ENCODE results near the gene MRPS2. TPM values are rescaled to one million over a fixed set of nuclear protein-coding genes. Genes with fewer than 3 reads are reported as not detected.

Gene MRPS2
- total RNA-seq, 1 experiment from 2014 or later: 81.0 TPM

DNA sequence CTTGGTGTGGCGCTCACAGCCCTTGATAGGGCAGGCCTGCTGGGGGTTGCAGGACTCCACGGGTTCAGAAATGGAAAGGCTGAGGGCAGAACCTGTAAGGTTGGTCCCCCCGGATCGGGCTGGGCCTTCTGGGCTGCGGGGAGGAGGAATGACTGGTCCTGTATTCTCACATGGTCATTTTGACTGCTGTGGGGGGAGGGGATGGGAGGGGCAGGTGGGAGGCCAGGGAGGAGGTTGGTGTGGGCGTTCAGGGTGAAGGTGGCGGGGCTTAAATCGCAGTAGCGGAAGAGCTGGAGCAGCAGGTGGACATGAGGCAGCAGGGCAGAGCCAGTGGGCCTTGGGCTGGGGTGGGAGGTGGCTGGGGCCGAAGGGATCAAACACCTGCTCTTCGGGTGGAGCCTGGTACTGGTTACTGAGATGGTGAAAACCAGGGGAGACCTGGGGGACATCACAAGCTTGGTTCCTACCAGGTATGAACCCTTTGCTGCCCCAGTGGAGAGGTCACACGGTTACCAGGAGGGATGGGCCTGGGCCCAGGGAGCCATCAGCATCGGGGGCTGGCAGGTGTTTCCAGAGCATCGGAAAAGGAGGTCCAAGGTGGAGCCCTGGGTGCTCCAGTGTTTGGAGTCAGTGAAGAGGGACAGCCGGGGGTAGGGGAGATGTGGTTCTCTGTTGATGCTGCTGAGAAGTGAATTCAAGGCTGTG, 1.8 kb downstream of the MRPS2 start:
- H2BK20ac ChIP-seq (ENCODE audit: low read depth, low read length, poor library complexity, severe bottlenecking): no peak overlapping the region

More for the DNA sequence above, 1.8 kb downstream of the MRPS2 start:
- Histone ChIP-seq H3K79me2 (ENCODE audit: insufficient read depth, low read length) (no peaks in the 10 kb centered on the region), H4K8ac (replicated peaks; ENCODE audit: insufficient read length, low read depth, low read length) (no peak overlapping the region), H2AK5ac (ENCODE audit: insufficient read length, low read length) (no peak overlapping the region), H3K27ac (ENCODE audit: insufficient read length, low read depth, low read length) (no peak overlapping the region), H3K4me1 (ENCODE audit: insufficient read depth, low read length) (no peaks in the 10 kb centered on the region; the same call in 1 of the 2 replicates), H3K4me2 (ENCODE audit: insufficient read depth, insufficient read length, low read length) (peak overlapping the region; percentile 72), H3K27me3 (ENCODE audit: insufficient read depth, low read length) (no peaks in the 10 kb centered on the region), H3K9ac (ENCODE audit: extremely low read depth, insufficient read length, low read length) (no peak overlapping the region), H2BK5ac (ENCODE audit: insufficient read length, low read length) (no peak overlapping the region), H3K4ac (ENCODE audit: low read depth, low read length) (no peak overlapping the region), H3K23ac (ENCODE audit: insufficient read length, low read depth, low read length) (no peak overlapping the region), H4K5ac (ENCODE audit: insufficient read length, low read depth, low read length) (no peak overlapping the region), H3K23me2 (ENCODE audit: insufficient read length, low read depth, low read length, poor library complexity, severe bottlenecking) (peaks cover 16% of the 10 kb centered on the region), H3K79me1 (ENCODE audit: insufficient read depth, low read depth, low read length, poor library complexity, severe bottlenecking) (no peaks in the 10 kb centered on the region), H4K91ac (ENCODE audit: insufficient read length, low read depth, low read length) (no peak overlapping the region), H2BK12ac (ENCODE audit: insufficient read length, low read depth, low read length) (no peak overlapping the region), H3K14ac (ENCODE audit: insufficient read depth, low read length) (no peak overlapping the region), H2BK120ac (ENCODE audit: low read depth, low read length, poor library complexity, severe bottlenecking) (no peak overlapping the region), H2BK15ac (ENCODE audit: low read depth, low read length) (no peak overlapping the region), H3K56ac (ENCODE audit: insufficient read length, low read depth, low read length) (no peak overlapping the region), H2AFZ (ENCODE audit: low read length) (no peak overlapping the region), H3K18ac (ENCODE audit: insufficient read length, low read depth, low read length) (no peak overlapping the region), H4K20me1 (ENCODE audit: control insufficient read depth, insufficient read depth, insufficient read length) (no peaks in the 10 kb centered on the region), H3T11ph (ENCODE audit: low read length) (no peak overlapping the region), H3K9me3 (ENCODE audit: control insufficient read depth, low read depth, low read length) (no peaks in the 10 kb centered on the region)
- H3K36me3 Mint-ChIP-seq (ENCODE audit: insufficient read depth in 1 of 3, low read depth in 3 of 3): peaks cover 18 to 39% (median 38%) of the 10 kb centered on the region in 3 experiments; a peak in 6 of 7 replicates
- TF ChIP-seq, protein P1, sequence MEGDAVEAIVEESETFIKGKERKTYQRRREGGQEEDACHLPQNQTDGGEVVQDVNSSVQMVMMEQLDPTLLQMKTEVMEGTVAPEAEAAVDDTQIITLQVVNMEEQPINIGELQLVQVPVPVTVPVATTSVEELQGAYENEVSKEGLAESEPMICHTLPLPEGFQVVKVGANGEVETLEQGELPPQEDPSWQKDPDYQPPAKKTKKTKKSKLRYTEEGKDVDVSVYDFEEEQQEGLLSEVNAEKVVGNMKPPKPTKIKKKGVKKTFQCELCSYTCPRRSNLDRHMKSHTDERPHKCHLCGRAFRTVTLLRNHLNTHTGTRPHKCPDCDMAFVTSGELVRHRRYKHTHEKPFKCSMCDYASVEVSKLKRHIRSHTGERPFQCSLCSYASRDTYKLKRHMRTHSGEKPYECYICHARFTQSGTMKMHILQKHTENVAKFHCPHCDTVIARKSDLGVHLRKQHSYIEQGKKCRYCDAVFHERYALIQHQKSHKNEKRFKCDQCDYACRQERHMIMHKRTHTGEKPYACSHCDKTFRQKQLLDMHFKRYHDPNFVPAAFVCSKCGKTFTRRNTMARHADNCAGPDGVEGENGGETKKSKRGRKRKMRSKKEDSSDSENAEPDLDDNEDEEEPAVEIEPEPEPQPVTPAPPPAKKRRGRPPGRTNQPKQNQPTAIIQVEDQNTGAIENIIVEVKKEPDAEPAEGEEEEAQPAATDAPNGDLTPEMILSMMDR (conservative IDR thresholded peaks at IDR 0.05): no peak
- peak overlapping the region in 1 of 3 experiments; percentile 31; a peak in 1 of 7 replicates for H3K27ac Mint-ChIP-seq
- H3K4me1 Mint-ChIP-seq: peaks cover 7 to 14% of the 10 kb centered on the region in 2 experiments
- WGBS (ENCODE audit: extremely low coverage, insufficient read length, low lambda C conversion rate): no CpG with 5 or more reads among the region's 15 CpGs
- H3K4me3 Mint-ChIP-seq: peak overlapping the region; percentile 91 to 92
- no peaks in the 10 kb centered on the region; a peak in 1 of 5 replicates for H3K9me3 Mint-ChIP-seq
- no peak for DNase-seq
- H3K27me3 Mint-ChIP-seq (ENCODE audit: low read depth): peaks cover 10% of the 10 kb centered on the region

All from H9 (cell line).